Astrocyte of the cerebellum (primary cell): ENCODE results near the gene SPNS3.

ENCODE experiments used
- DNase-seq: peaks from one replicate; pipeline ENCODE4 v3.0.0-alpha.2; 2011; ENCODE audit warnings: low read depth
- H3K4me3 ChIP-seq: 2 replicates; pipeline ENCODE4 v1.5.1; 2011; ENCODE audit warnings: mild to moderate bottlenecking, low read depth, low read length, moderate library complexity
- in situ Hi-C: cut with HindIII; loops from 2 replicates; pipeline ENCODE4 v1.10.0; 2017; ENCODE audit warnings: low sequenced_read_pairs
- TF ChIP-seq, protein P1 (sequence below): IDR thresholded peaks from 2 replicates; pipeline ENCODE4 v1.5.1; 2012; ENCODE audit warnings: low read length, low read depth, moderate library complexity, mild to moderate bottlenecking; ENCODE audit errors: missing control alignments

Gene SPNS3

DNA sequence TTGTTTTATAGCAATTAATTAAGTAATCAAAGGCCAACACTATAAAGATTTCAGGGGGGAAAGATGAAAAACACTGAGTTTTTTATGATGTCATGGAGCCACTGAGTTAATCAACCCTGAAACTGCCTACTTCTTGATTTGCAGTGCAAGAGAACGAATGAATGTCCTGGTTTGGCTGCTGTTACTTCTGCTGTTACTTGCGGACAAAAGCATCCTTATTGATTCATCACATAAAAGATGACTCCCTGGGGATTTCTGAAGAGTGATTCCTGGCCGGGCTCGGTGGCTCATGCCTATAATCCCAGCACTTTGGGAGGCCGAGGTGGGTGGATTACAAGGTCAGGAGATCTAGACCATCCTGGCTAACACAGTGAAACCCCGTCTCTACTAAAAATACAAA lies 10.9 kb upstream of the SPNS3 start:
- no peak overlapping the region for H3K4me3 ChIP-seq
- TF ChIP-seq, protein P1, sequence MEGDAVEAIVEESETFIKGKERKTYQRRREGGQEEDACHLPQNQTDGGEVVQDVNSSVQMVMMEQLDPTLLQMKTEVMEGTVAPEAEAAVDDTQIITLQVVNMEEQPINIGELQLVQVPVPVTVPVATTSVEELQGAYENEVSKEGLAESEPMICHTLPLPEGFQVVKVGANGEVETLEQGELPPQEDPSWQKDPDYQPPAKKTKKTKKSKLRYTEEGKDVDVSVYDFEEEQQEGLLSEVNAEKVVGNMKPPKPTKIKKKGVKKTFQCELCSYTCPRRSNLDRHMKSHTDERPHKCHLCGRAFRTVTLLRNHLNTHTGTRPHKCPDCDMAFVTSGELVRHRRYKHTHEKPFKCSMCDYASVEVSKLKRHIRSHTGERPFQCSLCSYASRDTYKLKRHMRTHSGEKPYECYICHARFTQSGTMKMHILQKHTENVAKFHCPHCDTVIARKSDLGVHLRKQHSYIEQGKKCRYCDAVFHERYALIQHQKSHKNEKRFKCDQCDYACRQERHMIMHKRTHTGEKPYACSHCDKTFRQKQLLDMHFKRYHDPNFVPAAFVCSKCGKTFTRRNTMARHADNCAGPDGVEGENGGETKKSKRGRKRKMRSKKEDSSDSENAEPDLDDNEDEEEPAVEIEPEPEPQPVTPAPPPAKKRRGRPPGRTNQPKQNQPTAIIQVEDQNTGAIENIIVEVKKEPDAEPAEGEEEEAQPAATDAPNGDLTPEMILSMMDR, result no peak
- in situ Hi-C loops, result loop anchor here (5.0 kb wide), 1 partner anchor 161 kb away; the partner anchor contains the start of gene ANKFY1
- no peak for DNase-seq

DNA sequence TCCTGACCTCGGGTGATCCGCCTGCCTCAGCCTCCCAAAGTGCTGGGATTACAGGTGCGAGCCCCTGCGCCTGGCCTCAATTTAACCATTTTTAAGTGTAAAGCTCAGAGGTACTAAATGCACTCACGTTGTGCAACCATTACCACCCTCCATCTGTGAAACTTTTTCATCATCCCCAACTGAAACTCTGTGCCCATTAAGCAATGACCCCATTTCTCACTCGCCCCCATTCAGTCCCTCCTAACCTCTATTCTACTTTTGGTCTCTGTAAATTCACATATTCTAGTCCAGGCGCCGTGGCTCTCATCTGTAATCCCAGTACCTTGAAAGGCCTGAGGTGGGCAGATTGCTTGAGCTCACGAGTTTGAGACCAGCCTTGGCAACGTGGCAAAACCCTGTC lies 8.3 kb upstream of the SPNS3 start:
- in situ Hi-C loops, result no loop called here
- no peak overlapping the region for H3K4me3 ChIP-seq
- DNase-seq, result no peak
- TF ChIP-seq, protein P1, result no peak

DNA sequence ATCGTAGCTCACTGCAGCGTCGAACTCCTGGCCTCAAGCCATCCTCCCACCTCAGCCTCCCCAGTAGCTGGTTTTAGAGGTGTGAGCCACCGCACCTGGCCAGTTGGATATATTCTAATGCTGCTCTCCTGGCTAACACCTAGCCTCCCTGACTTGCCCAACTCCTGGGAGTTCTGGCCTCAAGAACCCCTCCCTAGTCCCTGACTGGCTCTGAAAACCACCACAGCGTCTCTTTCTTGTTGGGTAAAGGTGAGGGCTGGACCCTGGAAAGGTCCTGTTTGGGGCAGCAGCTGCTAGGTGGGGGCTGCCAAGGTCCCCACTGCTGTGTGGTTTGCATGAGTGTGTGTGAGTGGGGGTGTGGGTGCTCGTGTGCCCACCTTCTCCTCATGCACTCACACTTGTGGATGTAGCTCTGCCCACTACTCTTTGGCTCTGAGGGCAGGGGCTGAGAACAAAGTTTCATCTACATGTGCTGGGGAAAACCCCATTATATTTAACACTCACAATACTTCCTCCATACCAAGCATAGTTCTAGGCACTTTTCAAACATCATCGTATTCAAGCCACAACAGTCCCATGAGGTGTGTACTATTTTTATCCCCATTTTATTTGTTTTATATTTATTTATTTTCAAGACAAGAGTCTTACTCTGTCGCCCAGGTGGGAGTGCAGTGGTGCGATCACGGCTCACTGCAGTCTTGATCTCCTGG lies 7.1 kb upstream of the SPNS3 start:
- in situ Hi-C loops, result no loop called here
- no peak for DNase-seq
- TF ChIP-seq, protein P1, result no peak
- no peak overlapping the region for H3K4me3 ChIP-seq

DNA sequence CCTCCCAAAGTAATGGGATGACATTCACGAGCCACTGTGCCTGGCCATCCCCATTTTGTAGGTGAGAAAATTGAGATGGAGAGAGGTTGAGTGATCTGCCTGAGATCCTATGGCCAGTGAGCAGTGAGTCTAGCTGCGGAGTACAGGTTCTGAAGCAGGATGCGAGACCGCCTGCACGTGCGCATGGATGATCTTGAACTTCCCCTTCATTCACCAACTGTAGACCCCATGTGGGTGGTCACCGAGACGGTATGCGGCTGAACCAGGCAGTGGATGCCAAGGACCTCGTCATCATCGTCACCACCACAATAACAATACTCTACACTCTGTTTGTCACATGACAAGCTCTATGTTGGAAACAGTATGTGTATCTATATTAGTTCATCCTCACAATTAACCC lies 6.2 kb upstream of the SPNS3 start:
- no peak for DNase-seq
- in situ Hi-C loops, result no loop called here

DNA sequence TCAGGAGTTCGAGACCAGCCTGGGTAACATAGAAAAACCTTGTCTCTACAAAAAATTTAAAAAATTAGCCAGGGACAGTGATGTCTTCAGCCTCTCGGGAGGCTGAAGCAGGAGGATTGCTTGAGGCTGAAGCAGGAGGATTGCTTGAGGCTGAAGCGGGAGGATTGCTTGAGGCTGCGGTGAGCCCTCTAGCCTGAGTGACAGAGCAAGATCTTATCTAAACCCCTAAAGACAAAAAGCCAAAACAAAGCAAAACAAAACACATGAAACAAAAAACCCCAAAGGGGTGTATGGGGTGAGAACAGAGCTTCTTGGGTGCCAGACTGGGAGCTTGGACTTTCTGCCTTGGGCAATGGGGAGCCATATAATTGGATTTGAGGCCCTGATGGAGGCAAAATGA lies 2.6 kb downstream of the SPNS3 start:
- no peak overlapping the region for H3K4me3 ChIP-seq
- DNase-seq, result no peak
- TF ChIP-seq, protein P1, result no peak
- in situ Hi-C loops, result no loop called here

More for the DNA sequence above, 6.2 kb upstream of the SPNS3 start:
- TF ChIP-seq, protein P1, result no peak
- H3K4me3 ChIP-seq, result no peak overlapping the region

DNA sequence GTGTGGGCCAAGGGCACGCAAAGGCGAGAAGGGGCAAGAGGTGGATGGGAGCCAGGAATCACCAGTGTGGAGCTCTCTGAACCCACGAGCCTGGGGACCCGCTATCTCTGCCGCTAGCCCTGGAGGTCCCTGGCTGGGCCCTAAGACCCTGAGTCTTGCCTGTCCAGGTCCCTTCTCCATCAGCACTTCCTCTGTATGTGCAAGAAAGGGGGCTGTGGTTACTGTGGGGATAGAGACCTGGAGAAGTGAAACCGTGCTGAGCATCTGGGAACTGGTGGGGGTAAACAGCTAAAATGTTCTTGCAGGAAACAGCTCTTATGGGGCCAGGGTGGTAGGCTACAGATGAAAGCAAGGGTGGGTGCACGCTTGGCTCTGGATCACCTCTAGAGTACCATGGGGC lies 3.1 kb downstream of the SPNS3 start:
- in situ Hi-C loops, result no loop called here
- H3K4me3 ChIP-seq, result no peak overlapping the region
- no peak for DNase-seq
- TF ChIP-seq, protein P1, result no peak
